ENCODE data around the gene GPHN.

GPHN gene

GRCh38 chr14:66998013-66998412, 490.1 kb downstream of the GPHN start:
- no peak overlapping the region for H3K4me3 ChIP-seq (ENCODE audit: low read depth, low read length, poor library complexity, severe bottlenecking)
- H3K9me2 ChIP-seq (ENCODE audit: low read depth, low read length): no peaks in the 10 kb centered on the region
- H3K27ac ChIP-seq (ENCODE audit: low read depth, low read length, poor library complexity, severe bottlenecking): no peak overlapping the region
- H3K9ac ChIP-seq (ENCODE audit: low read length): no peak overlapping the region
- H4K20me1 ChIP-seq (ENCODE audit: insufficient read depth, low read length): no peaks in the 10 kb centered on the region
- no peaks in the 10 kb centered on the region for H3K36me3 ChIP-seq (ENCODE audit: insufficient read depth, low read length)
- no peaks in the 10 kb centered on the region for H3K4me1 ChIP-seq (ENCODE audit: insufficient read depth, low read length, severe bottlenecking)
- H3K9me3 ChIP-seq (ENCODE audit: low read length): no peaks in the 10 kb centered on the region
- H3K4me2 ChIP-seq (ENCODE audit: low read length): no peak overlapping the region
- no peaks in the 10 kb centered on the region for H3K27me3 ChIP-seq (ENCODE audit: insufficient read depth, low read length)
- no peaks in the 10 kb centered on the region for H3F3A ChIP-seq (ENCODE audit: insufficient read depth, low read length)
- H2AFZ ChIP-seq (ENCODE audit: low read length): no peak overlapping the region
- H3K79me2 ChIP-seq (ENCODE audit: insufficient read depth, low read length): no peaks in the 10 kb centered on the region
- TF ChIP-seq CTCF (IDR thresholded peaks at IDR 0.05; ENCODE audit: low read length) (no peak), EZH2 (IDR thresholded peaks at IDR 0.05; ENCODE audit: borderline replicate concordance, low read length) (no peak)

DNA sequence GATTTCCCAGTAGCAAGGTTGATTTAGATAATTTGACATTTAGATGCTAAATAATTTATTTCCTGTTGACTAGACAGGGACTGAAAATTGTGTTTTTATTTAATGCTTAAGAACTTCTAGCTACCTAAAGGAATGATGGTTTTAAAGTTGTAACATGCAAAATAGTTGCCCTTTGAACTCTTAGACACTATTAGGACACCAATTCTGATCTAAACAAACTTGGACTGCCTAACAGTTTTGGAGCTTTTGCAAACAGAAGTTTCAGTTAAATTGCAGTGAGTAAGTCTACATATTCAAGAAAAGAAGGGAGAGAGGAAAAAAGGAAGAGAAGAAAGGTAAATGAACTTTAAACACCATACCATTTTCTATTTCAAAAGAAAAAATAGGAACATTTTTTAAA, 492.0 kb downstream of the GPHN start:
- H3K27me3 ChIP-seq (ENCODE audit: insufficient read depth, low read length): no peaks in the 10 kb centered on the region
- H3F3A ChIP-seq (ENCODE audit: insufficient read depth, low read length): no peaks in the 10 kb centered on the region
- H3K4me3 ChIP-seq (ENCODE audit: low read depth, low read length, poor library complexity, severe bottlenecking): no peak overlapping the region
- H3K79me2 ChIP-seq (ENCODE audit: insufficient read depth, low read length): no peaks in the 10 kb centered on the region
- H3K9me3 ChIP-seq (ENCODE audit: low read length): no peaks in the 10 kb centered on the region
- no peak overlapping the region for H3K4me2 ChIP-seq (ENCODE audit: low read length)
- H3K4me1 ChIP-seq (ENCODE audit: insufficient read depth, low read length, severe bottlenecking): no peaks in the 10 kb centered on the region
- H3K9me2 ChIP-seq (ENCODE audit: low read depth, low read length): no peaks in the 10 kb centered on the region
- H3K27ac ChIP-seq (ENCODE audit: low read depth, low read length, poor library complexity, severe bottlenecking): no peak overlapping the region
- no peak overlapping the region for H3K9ac ChIP-seq (ENCODE audit: low read length)
- no peak overlapping the region for H2AFZ ChIP-seq (ENCODE audit: low read length)
- H4K20me1 ChIP-seq (ENCODE audit: insufficient read depth, low read length): no peaks in the 10 kb centered on the region
- TF ChIP-seq CTCF (IDR thresholded peaks at IDR 0.05; ENCODE audit: low read length) (no peak), EZH2 (IDR thresholded peaks at IDR 0.05; ENCODE audit: borderline replicate concordance, low read length) (no peak)
- no peaks in the 10 kb centered on the region for H3K36me3 ChIP-seq (ENCODE audit: insufficient read depth, low read length)

- Histone ChIP-seq H3F3A (ENCODE audit: insufficient read depth, low read length) (no peaks in the 10 kb centered on the region), H2AFZ (ENCODE audit: low read length) (no peak overlapping the region), H3K4me2 (ENCODE audit: low read length) (no peak overlapping the region), H3K9me3 (ENCODE audit: low read length) (no peaks in the 10 kb centered on the region), H4K20me1 (ENCODE audit: insufficient read depth, low read length) (no peaks in the 10 kb centered on the region), H3K27ac (ENCODE audit: low read depth, low read length, poor library complexity, severe bottlenecking) (no peak overlapping the region), H3K9ac (ENCODE audit: low read length) (no peak overlapping the region), H3K4me1 (ENCODE audit: insufficient read depth, low read length, severe bottlenecking) (no peaks in the 10 kb centered on the region), H3K27me3 (ENCODE audit: insufficient read depth, low read length) (no peaks in the 10 kb centered on the region), H3K36me3 (ENCODE audit: insufficient read depth, low read length) (no peaks in the 10 kb centered on the region), H3K9me2 (ENCODE audit: low read depth, low read length) (no peaks in the 10 kb centered on the region), H3K4me3 (ENCODE audit: low read depth, low read length, poor library complexity, severe bottlenecking) (no peak overlapping the region), H3K79me2 (ENCODE audit: insufficient read depth, low read length) (no peaks in the 10 kb centered on the region)
- no peak for TF ChIP-seq CTCF (IDR thresholded peaks at IDR 0.05; ENCODE audit: low read length)
- TF ChIP-seq EZH2 (IDR thresholded peaks at IDR 0.05; ENCODE audit: borderline replicate concordance, low read length): no peak
Observed at GRCh38 chr14:67002994-67003753, 495.2 kb downstream of the GPHN start.
